GM21786 (cell line): Measurements from ENCODE around the gene CRYAB.
"Not testable (repeated sequence)": the region's sequence is repeated elsewhere in the genome, so short reads cannot be mapped to it uniquely, and the experiment has no call there.

Source experiments
- ATAC-seq: cut with Tn5 transposase; IDR thresholded peaks from one replicate; pipeline ENCODE4 v1.9.1; 2021; ENCODE audit not compliant: unreplicated experiment

CRYAB gene

GRCh38 chr11:111934306-111934705 lies 22.7 kb upstream of the CRYAB start:
- ATAC-seq: no peak

GRCh38 chr11:111933872-111934271 lies 22.3 kb upstream of the CRYAB start:
- ATAC-seq: no peak

- not testable (repeated sequence) for ATAC-seq
Observed at GRCh38 chr11:111933176-111933575, 21.6 kb upstream of the CRYAB start.

- ATAC-seq: no peak
Observed at GRCh38 chr11:111932611-111932950, 21.0 kb upstream of the CRYAB start.

- ATAC-seq: no peak
Observed at GRCh38 chr11:111930472-111930871, 18.9 kb upstream of the CRYAB start.

- peak; percentile 90 for ATAC-seq
Observed at GRCh38 chr11:111926505-111927391, 15.2 kb upstream of the CRYAB start.

GRCh38 chr11:111925953-111926352 lies 14.4 kb upstream of the CRYAB start:
- no peak for ATAC-seq

- ATAC-seq: no peak
Observed at GRCh38 chr11:111923951-111924350, 12.4 kb upstream of the CRYAB start.

GRCh38 chr11:111923351-111923788 lies 11.8 kb upstream of the CRYAB start:
- ATAC-seq: no peak

GRCh38 chr11:111922803-111923202 lies 11.2 kb upstream of the CRYAB start:
- no peak for ATAC-seq

- ATAC-seq: no peak
Observed at GRCh38 chr11:111921541-111922230, 10.1 kb upstream of the CRYAB start.

- no peak for ATAC-seq
Observed at GRCh38 chr11:111920908-111921307, 9.3 kb upstream of the CRYAB start.

GRCh38 chr11:111918390-111919256 lies 7.1 kb upstream of the CRYAB start, which contains the start of gene C11orf52:
TSS of gene C11orf52 (plus strand) at chr11:111918913. CDS start at chr11:111918973, 60 bp downstream.
- ATAC-seq: no peak

GRCh38 chr11:111917788-111918187 lies 6.2 kb upstream of the CRYAB start:
- ATAC-seq: no peak

- ATAC-seq: no peak
Observed at GRCh38 chr11:111917312-111917711, 5.7 kb upstream of the CRYAB start.

- ATAC-seq: no peak
Observed at GRCh38 chr11:111916768-111917167, 5.2 kb upstream of the CRYAB start.

GRCh38 chr11:111913997-111914396 lies 2.4 kb upstream of the CRYAB start:
- ATAC-seq: no peak

GRCh38 chr11:111913031-111913861 lies 1.7 kb upstream of the CRYAB start:
- no peak for ATAC-seq

- no peak for ATAC-seq
Observed at GRCh38 chr11:111912535-111912934, 965 bp upstream of the CRYAB start, which contains the start of gene HSPB2. TSS of gene HSPB2 (plus strand) at chr11:111912734. CDS start at chr11:111912830, 96 bp downstream.
